GM18505 (cell line): Measurements from ENCODE around the gene PKDREJ.

Source experiments
- ATAC-seq: cut with Tn5 transposase; IDR thresholded peaks from one replicate; pipeline ENCODE4 v1.9.1; 2021; ENCODE audit not compliant: unreplicated experiment
- POLR2A ChIP-seq: IDR thresholded peaks from 4 replicates; pipeline ENCODE4 v1.6.1; 2011; ENCODE audit warnings: borderline replicate concordance; ENCODE audit not compliant: insufficient read depth, insufficient read length; ENCODE audit errors: extremely low read depth

Gene PKDREJ

GRCh38 chr22:46225631-46226030 lies 37.5 kb downstream of the PKDREJ start:
- no peak for TF ChIP-seq POLR2A
- ATAC-seq: no peak

GRCh38 chr22:46224898-46225290 lies 38.2 kb downstream of the PKDREJ start:
- ATAC-seq: no peak
- no peak for TF ChIP-seq POLR2A

GRCh38 chr22:46224044-46224897 lies 38.9 kb downstream of the PKDREJ start:
- no peak for TF ChIP-seq POLR2A
- no peak for ATAC-seq

GRCh38 chr22:46220921-46221320 lies 42.2 kb downstream of the PKDREJ start:
- ATAC-seq: no peak
- TF ChIP-seq POLR2A: no peak

GRCh38 chr22:46219636-46220035 lies 43.5 kb downstream of the PKDREJ start:
- TF ChIP-seq POLR2A: no peak
- no peak for ATAC-seq

- no peak for TF ChIP-seq POLR2A
Observed at GRCh38 chr22:46214616-46215015, 48.5 kb downstream of the PKDREJ start.

GRCh38 chr22:46214149-46214548 lies 49.0 kb downstream of the PKDREJ start:
- no peak for ATAC-seq

More at GRCh38 chr22:46214616-46215015, 48.5 kb downstream of the PKDREJ start:
- no peak for ATAC-seq

GRCh38 chr22:46213052-46213451 lies 50.1 kb downstream of the PKDREJ start:
- no peak for ATAC-seq
- TF ChIP-seq POLR2A: no peak

More at GRCh38 chr22:46214149-46214548, 49.0 kb downstream of the PKDREJ start:
- TF ChIP-seq POLR2A: no peak

GRCh38 chr22:46212195-46212594 lies 50.9 kb downstream of the PKDREJ start:
- no peak for TF ChIP-seq POLR2A
- no peak for ATAC-seq

- TF ChIP-seq POLR2A: no peak
- no peak for ATAC-seq
Observed at GRCh38 chr22:46209262-46209661, 53.9 kb downstream of the PKDREJ start.
